22Rv1 (cell line): Measurements from ENCODE around the gene ARHGEF19.

Experiments
- ZFX ChIP-seq: fragments of 450-650 bp; IDR thresholded peaks from 2 replicates; pipeline ENCODE4 v1.6.1; 2017; ENCODE audit warnings: antibody characterized with exemption, borderline replicate concordance
- TF ChIP-seq, protein P1 (sequence below): fragments of 450-650 bp; IDR thresholded peaks from 2 replicates; pipeline ENCODE4 v1.5.1; 2017; ENCODE audit warnings: mild to moderate bottlenecking

DNA sequence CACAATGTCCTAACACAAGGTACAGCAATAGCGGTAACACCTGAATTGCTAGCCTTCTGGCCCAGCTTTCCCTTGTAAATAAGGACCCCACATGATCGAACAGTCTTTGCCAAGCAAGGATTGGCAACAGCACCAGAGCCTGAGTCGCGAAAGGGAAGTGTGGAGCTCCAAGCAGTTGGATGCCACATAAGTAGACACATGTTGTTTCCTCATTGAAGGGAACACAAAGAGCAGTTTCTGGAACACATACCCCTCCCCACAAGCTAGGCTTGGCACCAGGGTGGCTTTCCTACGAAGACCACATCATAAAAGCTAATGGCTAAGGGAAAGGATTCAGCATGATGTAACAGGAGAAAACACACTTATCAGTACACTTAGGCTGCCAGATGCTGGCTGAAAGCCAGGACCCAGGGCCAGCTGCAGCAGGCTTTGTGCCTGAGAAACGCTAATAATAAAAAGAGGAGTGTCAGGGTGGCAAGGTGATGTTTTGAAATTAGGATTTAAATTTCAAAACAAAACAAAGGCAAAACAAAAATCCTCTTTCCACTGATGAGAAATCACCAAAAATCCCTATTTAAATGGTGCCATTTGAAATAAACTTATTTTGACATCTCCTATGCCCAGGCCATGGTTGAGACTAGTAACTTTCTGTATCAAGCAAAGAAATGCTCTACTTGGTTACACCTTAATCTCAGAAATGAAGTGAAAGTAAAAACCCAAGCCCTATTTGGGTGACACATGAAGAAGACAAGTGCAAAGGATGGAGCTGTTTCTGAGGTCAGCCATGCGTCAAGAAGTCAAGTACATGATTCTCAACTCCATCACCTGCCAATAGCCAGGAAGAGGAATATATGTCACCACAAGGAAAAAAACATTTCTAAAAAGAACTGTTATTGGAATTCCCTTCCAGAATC is 36.4 kb upstream of the ARHGEF19 start:
- TF ChIP-seq, protein P1, sequence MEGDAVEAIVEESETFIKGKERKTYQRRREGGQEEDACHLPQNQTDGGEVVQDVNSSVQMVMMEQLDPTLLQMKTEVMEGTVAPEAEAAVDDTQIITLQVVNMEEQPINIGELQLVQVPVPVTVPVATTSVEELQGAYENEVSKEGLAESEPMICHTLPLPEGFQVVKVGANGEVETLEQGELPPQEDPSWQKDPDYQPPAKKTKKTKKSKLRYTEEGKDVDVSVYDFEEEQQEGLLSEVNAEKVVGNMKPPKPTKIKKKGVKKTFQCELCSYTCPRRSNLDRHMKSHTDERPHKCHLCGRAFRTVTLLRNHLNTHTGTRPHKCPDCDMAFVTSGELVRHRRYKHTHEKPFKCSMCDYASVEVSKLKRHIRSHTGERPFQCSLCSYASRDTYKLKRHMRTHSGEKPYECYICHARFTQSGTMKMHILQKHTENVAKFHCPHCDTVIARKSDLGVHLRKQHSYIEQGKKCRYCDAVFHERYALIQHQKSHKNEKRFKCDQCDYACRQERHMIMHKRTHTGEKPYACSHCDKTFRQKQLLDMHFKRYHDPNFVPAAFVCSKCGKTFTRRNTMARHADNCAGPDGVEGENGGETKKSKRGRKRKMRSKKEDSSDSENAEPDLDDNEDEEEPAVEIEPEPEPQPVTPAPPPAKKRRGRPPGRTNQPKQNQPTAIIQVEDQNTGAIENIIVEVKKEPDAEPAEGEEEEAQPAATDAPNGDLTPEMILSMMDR, result no peak
- no peak for TF ChIP-seq ZFX
